Calu3 (cell line): ENCODE measurements around the gene CEP85. TPM values are rescaled to one million over a fixed set of nuclear protein-coding genes. Genes with fewer than 3 reads are reported as not detected.
"Not testable (repeated sequence)": the region's sequence is repeated elsewhere in the genome, so short reads cannot be mapped to it uniquely, and the experiment has no call there.

Experiments
- BruUV-seq: library from RNA; stranded (reverse); fragments of 400-500 nt; replicated peaks from 2 replicates; lab custom pipeline; 2021; lab: Mats Ljungman, UMichigan
- CTCF ChIA-PET: fragments of 300-600 bp; sonication (Branson Sonifier 250); formaldehyde crosslinking; loops from one replicate; lab custom pipeline; 2022; ENCODE audit warnings: antibody characterized with exemption; lab: Charles Lee
- DNase-seq: peaks from one replicate; pipeline ENCODE4 v3.0.0; 2022
- H3K27ac Mint-ChIP-seq: one replicate; pipeline ENCODE4 v1.8.0; 2022; ENCODE audit warnings: mixed read lengths; ENCODE audit not compliant: unreplicated experiment
- H3K27me3 Mint-ChIP-seq: one replicate; pipeline ENCODE4 v1.8.0; 2022; ENCODE audit warnings: mixed read lengths; ENCODE audit not compliant: unreplicated experiment
- H3K36me3 Mint-ChIP-seq: one replicate; pipeline ENCODE4 v1.8.0; 2022; ENCODE audit warnings: mild to moderate bottlenecking, moderate library complexity, mixed read lengths; ENCODE audit not compliant: insufficient read depth, unreplicated experiment
- H3K4me1 Mint-ChIP-seq: one replicate; pipeline ENCODE4 v1.8.0; 2022; ENCODE audit warnings: mild to moderate bottlenecking, low read depth, mixed read lengths; ENCODE audit not compliant: unreplicated experiment
- H3K4me3 Mint-ChIP-seq: one replicate; pipeline ENCODE4 v1.8.0; 2022; ENCODE audit warnings: mild to moderate bottlenecking, low read depth, moderate library complexity, mixed read lengths; ENCODE audit not compliant: unreplicated experiment
- H3K9me3 Mint-ChIP-seq: one replicate; pipeline ENCODE4 v1.8.0; 2022; ENCODE audit warnings: low read depth, mixed read lengths; ENCODE audit not compliant: unreplicated experiment
- CTCF ChIP-seq: fragments of 200-600 bp; IDR thresholded peaks from one replicate; pipeline ENCODE4 v1.8.0; 2022; ENCODE audit warnings: antibody characterized with exemption; ENCODE audit not compliant: unreplicated experiment
- intact Hi-C: fragments of 100-400 bp; cut with micrococcal nuclease; formaldehyde crosslinking; loops from one replicate; pipeline ENCODE4 v1.10.0; 2022; ENCODE audit not compliant: unreplicated experiment
- total RNA-seq: library from RNA; stranded (reverse); gene quantifications from 2 replicates; pipeline ENCODE4 v1.2.3, GENCODE V29; 2022

Gene CEP85
- total RNA-seq, 1 experiment from 2014 or later: 19.9 TPM

- no peaks in the 10 kb centered on the region for H3K9me3 Mint-ChIP-seq
- no peak overlapping the region for H3K27ac Mint-ChIP-seq
- DNase-seq: no peak
- no peaks in the 10 kb centered on the region for H3K36me3 Mint-ChIP-seq
- CTCF ChIA-PET: interaction anchor here (0.6 kb wide), 1 partner anchor 17 kb away, joined by 3 read pairs; no protein-coding TSS in a partner anchor
- intact Hi-C loops: no loop called here
- no TSS peak for BruUV-seq
- no peaks in the 10 kb centered on the region for H3K27me3 Mint-ChIP-seq
- no peaks in the 10 kb centered on the region for H3K4me1 Mint-ChIP-seq
- H3K4me3 Mint-ChIP-seq: no peak overlapping the region
- TF ChIP-seq CTCF: no peak
These were observed 57.9 kb downstream of the CEP85 start for GRCh38 chr1:26291939-26292338.

- H3K4me3 Mint-ChIP-seq, BruUV-seq, H3K9me3 Mint-ChIP-seq, H3K27me3 Mint-ChIP-seq, H3K27ac Mint-ChIP-seq, DNase-seq, H3K4me1 Mint-ChIP-seq, intact Hi-C loops, H3K36me3 Mint-ChIP-seq: not testable (repeated sequence)
- CTCF ChIA-PET: interaction anchor here (0.5 kb wide), 1 partner anchor 28 kb away, joined by 4 read pairs; no protein-coding TSS in a partner anchor
These were observed 58.7 kb downstream of the CEP85 start for GRCh38 chr1:26292735-26293134.

- no peak overlapping the region for H3K27ac Mint-ChIP-seq
- no peak overlapping the region for H3K4me3 Mint-ChIP-seq
- no peak for DNase-seq
- H3K36me3 Mint-ChIP-seq: no peaks in the 10 kb centered on the region
- intact Hi-C loops: no loop called here
- no peaks in the 10 kb centered on the region for H3K27me3 Mint-ChIP-seq
- TF ChIP-seq CTCF: no peak
- H3K9me3 Mint-ChIP-seq: no peaks in the 10 kb centered on the region
- BruUV-seq: no TSS peak
- H3K4me1 Mint-ChIP-seq: peaks cover 1% of the 10 kb centered on the region
- CTCF ChIA-PET: no interaction called here
These were observed 60.0 kb downstream of the CEP85 start for GRCh38 chr1:26293911-26294463.

- Mint-ChIP-seq H3K27ac (no peak overlapping the region), H3K4me1 (peaks cover 9% of the 10 kb centered on the region), H3K4me3 (no peak overlapping the region), H3K9me3 (no peaks in the 10 kb centered on the region), H3K27me3 (no peaks in the 10 kb centered on the region), H3K36me3 (no peaks in the 10 kb centered on the region)
- intact Hi-C loops: no loop called here
- DNase-seq: no peak
- CTCF ChIA-PET: interaction anchor here (1.3 kb wide), 1 partner anchor 10 kb away, joined by 3 read pairs; no protein-coding TSS in a partner anchor
- BruUV-seq: no TSS peak
- TF ChIP-seq CTCF: no peak
These were observed 61.5 kb downstream of the CEP85 start for GRCh38 chr1:26295194-26296138.
